ENCODE data around the gene TRMU.
A peak's percentile ranks its signal among the peaks of the same experiment; 100 is the strongest.
"Not testable (repeated sequence)": the region's sequence is repeated elsewhere in the genome, so short reads cannot be mapped to it uniquely, and the experiment has no call there.

Gene TRMU

GRCh38 chr22:46297151-46297812, 38.2 kb upstream of the TRMU start:
- FAIRE-seq: peak; percentile 53
- no peak for DNase-seq (ENCODE audit: insufficient read length, low spot score)

- DNase-seq (ENCODE audit: insufficient read length, low spot score) (no peak), FAIRE-seq (no peak)
These were observed 36.4 kb upstream of the TRMU start for GRCh38 chr22:46299101-46299500.

GRCh38 chr22:46300491-46300890, 35.0 kb upstream of the TRMU start:
- DNase-seq (ENCODE audit: insufficient read length, low spot score) (no peak), FAIRE-seq (no peak)

- DNase-seq (ENCODE audit: insufficient read length, low spot score): no peak
- no peak for FAIRE-seq
These were observed 32.1 kb upstream of the TRMU start for GRCh38 chr22:46303347-46303965.

- DNase-seq (ENCODE audit: insufficient read length, low spot score) (no peak), FAIRE-seq (no peak)
These were observed 27.1 kb upstream of the TRMU start for GRCh38 chr22:46308283-46308988.

- FAIRE-seq (no peak), DNase-seq (ENCODE audit: insufficient read length, low spot score) (no peak)
These were observed 25.9 kb upstream of the TRMU start for GRCh38 chr22:46309526-46310085.

- DNase-seq (ENCODE audit: insufficient read length, low spot score): no peak
- FAIRE-seq: no peak
These were observed 23.5 kb upstream of the TRMU start for GRCh38 chr22:46312056-46312455.

- DNase-seq (ENCODE audit: insufficient read length, low spot score); FAIRE-seq: not testable (repeated sequence)
These were observed 22.7 kb upstream of the TRMU start for GRCh38 chr22:46312848-46313247.

GRCh38 chr22:46315976-46316375, 19.5 kb upstream of the TRMU start:
- DNase-seq (ENCODE audit: insufficient read length, low spot score) (no peak), FAIRE-seq (no peak)

- DNase-seq (ENCODE audit: insufficient read length, low spot score) (no peak), FAIRE-seq (no peak)
These were observed 17.9 kb upstream of the TRMU start for GRCh38 chr22:46317646-46318045.

- DNase-seq (ENCODE audit: insufficient read length, low spot score) (no peak), FAIRE-seq (no peak)
These were observed 16.9 kb upstream of the TRMU start for GRCh38 chr22:46318576-46318975.

GRCh38 chr22:46319319-46319718, 16.2 kb upstream of the TRMU start:
- DNase-seq (ENCODE audit: insufficient read length, low spot score) (no peak), FAIRE-seq (no peak)

- no peak for FAIRE-seq
These were observed 15.3 kb upstream of the TRMU start for GRCh38 chr22:46320166-46320710.

GRCh38 chr22:46320716-46321386, 14.7 kb upstream of the TRMU start:
- DNase-seq (ENCODE audit: insufficient read length, low spot score): no peak
- FAIRE-seq: no peak

More at GRCh38 chr22:46320166-46320710, 15.3 kb upstream of the TRMU start:
- DNase-seq (ENCODE audit: insufficient read length, low spot score): no peak

GRCh38 chr22:46322711-46323110, 12.8 kb upstream of the TRMU start:
- no peak for FAIRE-seq
- DNase-seq (ENCODE audit: insufficient read length, low spot score): no peak

- no peak for FAIRE-seq
These were observed 12.4 kb upstream of the TRMU start for GRCh38 chr22:46323162-46323561.

GRCh38 chr22:46326066-46326680, 9.3 kb upstream of the TRMU start:
- DNase-seq (ENCODE audit: insufficient read length, low spot score) (no peak), FAIRE-seq (no peak)

More at GRCh38 chr22:46323162-46323561, 12.4 kb upstream of the TRMU start:
- no peak for DNase-seq (ENCODE audit: insufficient read length, low spot score)

- no peak for FAIRE-seq
These were observed 7.6 kb upstream of the TRMU start for GRCh38 chr22:46327691-46328465.

GRCh38 chr22:46328797-46329196, 6.7 kb upstream of the TRMU start:
- DNase-seq (ENCODE audit: insufficient read length, low spot score) (no peak), FAIRE-seq (no peak)

More at GRCh38 chr22:46327691-46328465, 7.6 kb upstream of the TRMU start:
- DNase-seq (ENCODE audit: insufficient read length, low spot score): no peak
